Aorta (tissue), 5 donors: ENCODE data around the gene GP1BB. TPM values are rescaled to one million over a fixed set of nuclear protein-coding genes. Genes with fewer than 3 reads are reported as not detected.

Source experiments
- ATAC-seq: fragments of 200-7000 bp; cut with Tn5 transposase; one replicate; pipeline ENCODE4 v1.9.1; 2022; ENCODE audit warnings: moderate library complexity; ENCODE audit not compliant: low FRiP score
- DNase-seq, 2 donors: peaks; one replicate each; pipeline ENCODE4 v3.0.0-alpha.2; 2020
- H3K27ac ChIP-seq, 2 donors: one replicate each; pipeline ENCODE4 v1.5.1; 2013; ENCODE audit warnings: low read length in 2 of 2, mild to moderate bottlenecking in 2 of 2, moderate library complexity in 2 of 2, control low read depth in 1 of 2, inconsistent platforms in 1 of 2, low read depth in 1 of 2
- H3K27me3 ChIP-seq, 2 donors: one replicate each; pipeline ENCODE4 v1.6.1; 2013; ENCODE audit warnings: control low read depth in 1 of 2, low read length in 1 of 2, mild to moderate bottlenecking in 1 of 2, moderate library complexity in 1 of 2; ENCODE audit not compliant: insufficient read depth in 2 of 2, control insufficient read depth in 1 of 2
- H3K36me3 ChIP-seq, 2 donors: one replicate each; pipeline ENCODE4 v1.6.1; 2013; ENCODE audit warnings: control low read depth in 1 of 2, low read length in 1 of 2, mild to moderate bottlenecking in 1 of 2; ENCODE audit not compliant: insufficient read depth in 2 of 2, control insufficient read depth in 1 of 2
- H3K4me1 ChIP-seq, 2 donors: one replicate each; pipeline ENCODE4 v1.6.1; 2013; ENCODE audit warnings: low read length in 2 of 2, control low read depth in 1 of 2, mild to moderate bottlenecking in 1 of 2, moderate library complexity in 1 of 2; ENCODE audit not compliant: insufficient read depth in 2 of 2, control insufficient read depth in 1 of 2
- H3K4me3 ChIP-seq, 2 donors: one replicate each; pipeline ENCODE4 v1.5.1; 2013; ENCODE audit warnings: low read length in 2 of 2, control low read depth in 1 of 2, mild to moderate bottlenecking in 1 of 2
- H3K9me3 ChIP-seq: one replicate; pipeline ENCODE4 v1.6.1; 2013; ENCODE audit warnings: mild to moderate bottlenecking, low read length; ENCODE audit not compliant: control insufficient read depth
- WGBS, 2 donors: extraction: QIAGEN DNeasy Blood & Tissue Kit; methylation state at CpG; one replicate each; pipeline ENCODE4 v1.1.7; 2013; 5-methylcytosine and 5-hydroxymethylcytosine counted together
- intact Hi-C, 2 donors: fragments of 100-400 bp; cut with DNase I; formaldehyde crosslinking; loops; one replicate each; pipeline versions ENCODE4 v1.14.2 to v1.15.0; 2022
- polyA plus RNA-seq, 2 donors: library from polyadenylated mRNA; stranded (reverse); fragments of 200-250 nt; gene quantifications; one replicate each; pipeline ENCODE4 v1.2.3, GENCODE V29; 2013
- total RNA-seq, 2 donors: library from RNA; stranded (reverse); fragmentation: NEBNext Ultra II Directional; extraction: Animal tissue kit (Norgen Biotek cat#: 25700); gene quantifications; one replicate each; pipeline ENCODE4 v1.2.1, GENCODE V29; 2021
- donor health status: healthy with polysubstance abuse.
- donor health status: Bipolar disorder and iron deficiency.
- donor health status: DM: no; HTN: no; CAD: no.
- donor health status: DM: no; HTN: no; CAD: no.
- donor health status: DM: yes; HTN: yes; CAD: no.

Gene GP1BB
- total and polyA plus RNA-seq, 4 donors = 3.6 to 29.7 (median 8.1) TPM; not detected in 1

- Histone ChIP-seq H3K9me3 (no peaks in the 10 kb centered on the region), H3K36me3 (no peaks in the 10 kb centered on the region), H3K4me1 (no peaks in the 10 kb centered on the region), H3K27me3 (no peaks in the 10 kb centered on the region), H3K4me3 (no peak overlapping the region), H3K27ac (no peak overlapping the region)
- 82 to 85% methylated on average over 14 of the region's 14 CpGs for WGBS, 2 donors
- DNase-seq (no peak), ATAC-seq (no peak)
- intact Hi-C loops = no loop called here
Measured at GRCh38 chr22:19753996-19754700, 30.8 kb downstream of the GP1BB start.

- Histone ChIP-seq H3K9me3 (no peaks in the 10 kb centered on the region), H3K27me3 (no peaks in the 10 kb centered on the region), H3K36me3 (no peaks in the 10 kb centered on the region), H3K27ac (no peak overlapping the region), H3K4me3 (no peak overlapping the region), H3K4me1 (no peaks in the 10 kb centered on the region)
- intact Hi-C loops = no loop called here
- ATAC-seq = no peak
- DNase-seq = no peak
- WGBS, 2 donors = 50 to 53% methylated on average over 13 to 14 of the region's 14 CpGs
Measured at GRCh38 chr22:19754701-19755144, 31.4 kb downstream of the GP1BB start.

GRCh38 chr22:19755145-19755710 is 31.9 kb downstream of the GP1BB start:
- H3K4me3 ChIP-seq = no peak overlapping the region
- no peak overlapping the region for H3K27ac ChIP-seq
- no peaks in the 10 kb centered on the region for H3K4me1 ChIP-seq
- intact Hi-C loops = no loop called here
- no peaks in the 10 kb centered on the region for H3K36me3 ChIP-seq
- no peaks in the 10 kb centered on the region for H3K27me3 ChIP-seq
- WGBS, 2 donors = 2% methylated on average over 38 to 59 of the region's 59 CpGs
- no peak for ATAC-seq
- no peak for DNase-seq
- H3K9me3 ChIP-seq = no peaks in the 10 kb centered on the region

GRCh38 chr22:19755722-19756287 is 32.5 kb downstream of the GP1BB start:
- Histone ChIP-seq H3K9me3 (no peaks in the 10 kb centered on the region), H3K27me3 (no peaks in the 10 kb centered on the region), H3K4me1 (no peaks in the 10 kb centered on the region), H3K36me3 (no peaks in the 10 kb centered on the region), H3K27ac (no peak overlapping the region), H3K4me3 (no peak overlapping the region)
- DNase-seq (no peak), ATAC-seq (no peak)
- 13 to 22% methylated on average over 22 to 26 of the region's 26 CpGs for WGBS, 2 donors
- intact Hi-C loops = no loop called here

GRCh38 chr22:19756288-19757128 is 33.2 kb downstream of the GP1BB start:
- no peak overlapping the region for H3K27ac ChIP-seq
- intact Hi-C loops = no loop called here
- ATAC-seq = no peak
- no peaks in the 10 kb centered on the region for H3K27me3 ChIP-seq
- H3K4me1 ChIP-seq = no peaks in the 10 kb centered on the region
- no peak for DNase-seq
- 12 to 22% methylated on average over 67 to 76 of the region's 76 CpGs for WGBS, 2 donors
- H3K36me3 ChIP-seq = no peaks in the 10 kb centered on the region
- H3K4me3 ChIP-seq = no peak overlapping the region
- H3K9me3 ChIP-seq = no peaks in the 10 kb centered on the region

GRCh38 chr22:19757140-19757984 is 34.0 kb downstream of the GP1BB start:
- intact Hi-C loops = no loop called here
- DNase-seq = no peak
- H3K4me3 ChIP-seq = no peak overlapping the region
- no peak for ATAC-seq
- no peaks in the 10 kb centered on the region for H3K4me1 ChIP-seq
- WGBS, 2 donors = 58 to 59% methylated on average over 14 to 16 of the region's 16 CpGs
- H3K27me3 ChIP-seq = no peaks in the 10 kb centered on the region
- H3K27ac ChIP-seq = no peak overlapping the region
- no peaks in the 10 kb centered on the region for H3K36me3 ChIP-seq
- no peaks in the 10 kb centered on the region for H3K9me3 ChIP-seq

- DNase-seq (no peak), ATAC-seq (no peak)
- intact Hi-C loops = no loop called here
- no peaks in the 10 kb centered on the region for H3K4me1 ChIP-seq
- no peak overlapping the region for H3K4me3 ChIP-seq
- no peaks in the 10 kb centered on the region for H3K27me3 ChIP-seq
- H3K27ac ChIP-seq = no peak overlapping the region
- H3K9me3 ChIP-seq = no peaks in the 10 kb centered on the region
- no peaks in the 10 kb centered on the region for H3K36me3 ChIP-seq
- WGBS, 2 donors = 64 to 72% methylated on average over 43 of the region's 43 CpGs
Measured at GRCh38 chr22:19757985-19758895, 34.9 kb downstream of the GP1BB start.
